ENCODE measurements around the gene DERA. TPM values are rescaled to one million over a fixed set of nuclear protein-coding genes. Genes with fewer than 3 reads are reported as not detected.

The DERA gene
- total RNA-seq, 1 donor from 2014 or later = 20.4 TPM

- intact Hi-C loops (cut with micrococcal nuclease) = no loop called here
These were observed 152.6 kb downstream of the DERA start for GRCh38 chr12:16063726-16064125.

GRCh38 chr12:16070113-16070512 is 159.0 kb downstream of the DERA start:
- intact Hi-C loops (cut with micrococcal nuclease) = no loop called here

GRCh38 chr12:16072678-16073077 is 161.5 kb downstream of the DERA start:
- intact Hi-C loops (cut with micrococcal nuclease) = no loop called here

GRCh38 chr12:16074894-16075293 is 163.8 kb downstream of the DERA start:
- intact Hi-C loops (cut with micrococcal nuclease) = loop anchor here (5.0 kb wide), 2 partner anchors 287 to 1567 kb away; no protein-coding TSS in a partner anchor

GRCh38 chr12:16075887-16076286 is 164.8 kb downstream of the DERA start:
- intact Hi-C loops (cut with micrococcal nuclease) = loop anchor here (5.0 kb wide), 2 partner anchors 286 to 1566 kb away; no protein-coding TSS in a partner anchor

GRCh38 chr12:16076557-16076956 is 165.4 kb downstream of the DERA start:
- intact Hi-C loops (cut with micrococcal nuclease) = loop anchor here (5.0 kb wide), 2 partner anchors 286 to 1566 kb away; no protein-coding TSS in a partner anchor

GRCh38 chr12:16076970-16077522 is 165.9 kb downstream of the DERA start:
- intact Hi-C loops (cut with micrococcal nuclease) = loop anchor here (5.0 kb wide), 2 partner anchors 285 to 1565 kb away; no protein-coding TSS in a partner anchor

- intact Hi-C loops (cut with micrococcal nuclease) = no loop called here
These were observed 175.3 kb downstream of the DERA start for GRCh38 chr12:16086462-16086861.

GRCh38 chr12:16086942-16087341 is 175.8 kb downstream of the DERA start:
- intact Hi-C loops (cut with micrococcal nuclease) = no loop called here

Other genes with a start within 250 kb of the DERA start
- 1.9 and 3.9 TPM in 2 replicates for gene EPS8, start 121.9 kb upstream of the DERA start, total RNA-seq
- gene STRAP, start 28.9 kb upstream of the DERA start, total RNA-seq = 89.4 and 93.5 TPM in 2 replicates

Data from T-helper 2 cell treated with Interferon-gamma antibody and Interleukin-4, amounts not matched to agents 100 ng/mL and 5 ng/mL, for 36 hours (primary cell).